Upper lobe of left lung (tissue), 6 donors: Measurements from ENCODE around the gene CDH6. TPM values are rescaled to one million over a fixed set of nuclear protein-coding genes. Genes with fewer than 3 reads are reported as not detected.
A peak's percentile ranks its signal among the peaks of the same experiment; 100 is the strongest.

Source experiments
- ATAC-seq, 2 donors: fragments of 200-7000 bp; cut with Tn5 transposase; one replicate each; pipeline ENCODE4 v1.9.1; 2022; ENCODE audit warnings: mild to moderate bottlenecking in 2 of 2, moderate library complexity in 2 of 2; ENCODE audit not compliant: low FRiP score in 2 of 2
- DNase-seq, 2 donors: peaks; one replicate each; pipeline ENCODE4 v3.0.0-alpha.2; 2019 to 2020
- H3K27ac ChIP-seq, 4 donors: fragments of 200-600 bp; sonication (generic); one replicate each; pipeline ENCODE4 v1.5.1; 2016 to 2019
- H3K27me3 ChIP-seq, 4 donors: fragments of 200-600 bp; sonication (generic); one replicate each; pipeline ENCODE4 v1.5.1; 2017 to 2019
- H3K36me3 ChIP-seq, 4 donors: fragments of 200-600 bp; sonication (generic); one replicate each; pipeline ENCODE4 v1.5.1; 2016 to 2019
- H3K4me1 ChIP-seq, 4 donors: fragments of 200-600 bp; sonication (generic); one replicate each; pipeline ENCODE4 v1.5.1; 2018 to 2019
- H3K4me3 ChIP-seq, 4 donors: fragments of 200-600 bp; sonication (generic); one replicate each; pipeline ENCODE4 v1.5.1; 2017 to 2019; ENCODE audit warnings: mild to moderate bottlenecking in 2 of 4, moderate library complexity in 1 of 4
- H3K9me3 ChIP-seq, 4 donors: fragments of 200-600 bp; sonication (generic); one replicate each; pipeline ENCODE4 v1.5.1; 2018 to 2019
- CTCF ChIP-seq, 6 experiments: fragments of 450-650 bp in 4 of 6; fragments of 200-600 bp in 2 of 6; sonication (generic) in 2 of 6; IDR thresholded peaks; one replicate each; pipeline ENCODE4 v1.5.1; 2016 to 2019; ENCODE audit warnings: antibody characterized with exemption in 6 of 6
- EP300 ChIP-seq, 4 donors: sonication (generic); formaldehyde crosslinking; IDR thresholded peaks; one replicate each; pipeline ENCODE4 v1.5.1; 2017; ENCODE audit warnings: antibody characterized with exemption in 4 of 4, control low read depth in 2 of 4
- POLR2A ChIP-seq, 4 donors: fragments of 450-650 bp; IDR thresholded peaks; one replicate each; pipeline ENCODE4 v1.5.1; 2016 to 2017; ENCODE audit warnings: antibody characterized with exemption in 4 of 4, mild to moderate bottlenecking in 2 of 4
- POLR2AphosphoS5 ChIP-seq, 2 donors: sonication (generic); formaldehyde crosslinking; IDR thresholded peaks; one replicate each; pipeline ENCODE4 v1.5.1; 2017; ENCODE audit warnings: antibody characterized with exemption in 2 of 2
- WGBS, 2 donors: methylation state at CpG; one replicate each; pipeline ENCODE4 v1.1.5; 2017 to 2018; 5-methylcytosine and 5-hydroxymethylcytosine counted together
- total RNA-seq, 6 donors: library from RNA; depleted of rRNA in 4 of 6; stranded (reverse); fragments of >200 nt in 4 of 6; gene quantifications; one replicate each; pipeline versions ENCODE4 v1.1.0 to v1.2.1, GENCODE V29; 2016 to 2021
- donor health status: DM: no; HTN: no; CAD: no; lungs with moderate emphysema.
- donor health status: DM: no; HTN: yes; CAD: no; lungs with severe emphysema.

Gene CDH6
- total RNA-seq, 6 donors from 2014 or later = 1.8 to 3.6 (median 2.6) TPM

GRCh38 chr5:31225613-31226012, 32.1 kb downstream of the CDH6 start:
- no peak for ATAC-seq
- no peak for TF ChIP-seq POLR2A (IDR thresholded peaks at IDR 0.05)
- TF ChIP-seq CTCF (IDR thresholded peaks at IDR 0.05) = no peak

GRCh38 chr5:31226651-31227050, 33.2 kb downstream of the CDH6 start:
- no peak for ATAC-seq
- Histone ChIP-seq H3K36me3 (no peaks in the 10 kb centered on the region), H3K27ac (no peak overlapping the region), H3K4me1 (no peaks in the 10 kb centered on the region), H3K9me3 (no peaks in the 10 kb centered on the region), H3K27me3 (no peaks in the 10 kb centered on the region), H3K4me3 (no peak overlapping the region)
- WGBS, 2 donors = 74 to 79% methylated on average over 5 of the region's 5 CpGs
- DNase-seq = no peak
- TF ChIP-seq POLR2AphosphoS5 (IDR thresholded peaks at IDR 0.05) = no peak
- TF ChIP-seq POLR2A (IDR thresholded peaks at IDR 0.05) = no peak
- TF ChIP-seq EP300 (IDR thresholded peaks at IDR 0.05) = no peak
- no peak for TF ChIP-seq CTCF (IDR thresholded peaks at IDR 0.05)

More at GRCh38 chr5:31225613-31226012, 32.1 kb downstream of the CDH6 start:
- Histone ChIP-seq H3K27me3 (no peaks in the 10 kb centered on the region), H3K4me1 (no peaks in the 10 kb centered on the region), H3K9me3 (no peaks in the 10 kb centered on the region), H3K36me3 (no peaks in the 10 kb centered on the region), H3K27ac (no peak overlapping the region), H3K4me3 (no peak overlapping the region)
- no peak for DNase-seq
- WGBS, 2 donors = 84 to 92% methylated on average over 3 of the region's 3 CpGs

- ATAC-seq (no peak), DNase-seq (no peak)
- H3K27ac ChIP-seq = no peak overlapping the region
- TF ChIP-seq POLR2AphosphoS5 (IDR thresholded peaks at IDR 0.05) = no peak
- TF ChIP-seq EP300 (IDR thresholded peaks at IDR 0.05) = no peak
- TF ChIP-seq CTCF (IDR thresholded peaks at IDR 0.05) = no peak
- TF ChIP-seq POLR2A (IDR thresholded peaks at IDR 0.05) = no peak
- 62 to 78% methylated on average over 2 of the region's 2 CpGs for WGBS, 2 donors
- H3K9me3 ChIP-seq = no peaks in the 10 kb centered on the region
- no peaks in the 10 kb centered on the region for H3K36me3 ChIP-seq
- H3K27me3 ChIP-seq = no peaks in the 10 kb centered on the region
- no peak overlapping the region for H3K4me3 ChIP-seq
- H3K4me1 ChIP-seq = no peaks in the 10 kb centered on the region
Measured at GRCh38 chr5:31229266-31229665, 35.8 kb downstream of the CDH6 start.

- Histone ChIP-seq H3K4me1 (no peaks in the 10 kb centered on the region), H3K4me3 (no peak overlapping the region), H3K27ac (no peak overlapping the region), H3K36me3 (no peaks in the 10 kb centered on the region), H3K27me3 (no peaks in the 10 kb centered on the region), H3K9me3 (no peaks in the 10 kb centered on the region)
- 73 to 84% methylated on average over 6 of the region's 6 CpGs for WGBS, 2 donors
- ATAC-seq = no peak
- TF ChIP-seq POLR2AphosphoS5 (IDR thresholded peaks at IDR 0.05) (no peak), POLR2A (IDR thresholded peaks at IDR 0.05) (no peak), CTCF (IDR thresholded peaks at IDR 0.05) (no peak), EP300 (IDR thresholded peaks at IDR 0.05) (no peak)
- DNase-seq = no peak
Measured at GRCh38 chr5:31231177-31231838, 37.8 kb downstream of the CDH6 start.

GRCh38 chr5:31232273-31232888, 38.9 kb downstream of the CDH6 start:
- ATAC-seq (peak in 1 of 2 donors; percentile 81), DNase-seq (no peak)
- no peaks in the 10 kb centered on the region for H3K9me3 ChIP-seq
- no peak overlapping the region for H3K4me3 ChIP-seq
- H3K27me3 ChIP-seq = no peaks in the 10 kb centered on the region
- H3K36me3 ChIP-seq = no peaks in the 10 kb centered on the region
- H3K4me1 ChIP-seq = no peaks in the 10 kb centered on the region
- no peak for TF ChIP-seq POLR2A (IDR thresholded peaks at IDR 0.05)
- peak in 5 of 6 experiments; percentile 11 to 40 (median 36) for TF ChIP-seq CTCF (IDR thresholded peaks at IDR 0.05)
- no peak overlapping the region for H3K27ac ChIP-seq
- WGBS, 2 donors = 0% methylated on average over 4 of the region's 4 CpGs
